Measurements from ENCODE around the gene CHN1.

CHN1 gene

GRCh38 chr2:175012516-175012915, 7.3 kb upstream of the CHN1 start:
- no peak for DNase-seq (ENCODE audit: low read depth, low spot score)
- H3K4me3 ChIP-seq (ENCODE audit: low read length) = no peak overlapping the region

GRCh38 chr2:175011505-175011904, 6.3 kb upstream of the CHN1 start:
- H3K4me3 ChIP-seq (ENCODE audit: low read length) = no peak overlapping the region
- no peak for DNase-seq (ENCODE audit: low read depth, low spot score)

- DNase-seq (ENCODE audit: low read depth, low spot score) = no peak
- no peak overlapping the region for H3K4me3 ChIP-seq (ENCODE audit: low read length)
Measured at GRCh38 chr2:175010848-175011254, 5.7 kb upstream of the CHN1 start.

- no peak overlapping the region for H3K4me3 ChIP-seq (ENCODE audit: low read length)
- no peak for DNase-seq (ENCODE audit: low read depth, low spot score)
Measured at GRCh38 chr2:175009917-175010621, 4.9 kb upstream of the CHN1 start.

- no peak for DNase-seq (ENCODE audit: low read depth, low spot score)
- H3K4me3 ChIP-seq (ENCODE audit: low read length) = no peak overlapping the region
Measured at GRCh38 chr2:175008801-175009495, 3.8 kb upstream of the CHN1 start.

- no peak for DNase-seq (ENCODE audit: low read depth, low spot score)
- H3K4me3 ChIP-seq (ENCODE audit: low read length) = no peak overlapping the region
Measured at GRCh38 chr2:175008009-175008408, 2.8 kb upstream of the CHN1 start.

- H3K4me3 ChIP-seq (ENCODE audit: low read length) = no peak overlapping the region
- DNase-seq (ENCODE audit: low read depth, low spot score) = no peak
Measured at GRCh38 chr2:175007510-175007909, 2.3 kb upstream of the CHN1 start.

- DNase-seq (ENCODE audit: low read depth, low spot score) = no peak
- no peak overlapping the region for H3K4me3 ChIP-seq (ENCODE audit: low read length)
Measured at GRCh38 chr2:175006281-175006680, 1.1 kb upstream of the CHN1 start.

- peak overlapping the region; percentile 61 for H3K4me3 ChIP-seq (ENCODE audit: low read length)
- no peak for DNase-seq (ENCODE audit: low read depth, low spot score)
Measured at GRCh38 chr2:175005733-175006264, 618 bp upstream of the CHN1 start.

- no peak for DNase-seq (ENCODE audit: low read depth, low spot score)
- peak overlapping the region; percentile 61 for H3K4me3 ChIP-seq (ENCODE audit: low read length)
Measured at GRCh38 chr2:175004730-175004979, 526 bp downstream of the CHN1 start.

- peak overlapping the region; percentile 61 for H3K4me3 ChIP-seq (ENCODE audit: low read length)
- DNase-seq (ENCODE audit: low read depth, low spot score) = no peak
Measured at GRCh38 chr2:175003875-175004729, 1.1 kb downstream of the CHN1 start.

GRCh38 chr2:175002547-175003274, 2.5 kb downstream of the CHN1 start:
- H3K4me3 ChIP-seq (ENCODE audit: low read length) = no peak overlapping the region
- DNase-seq (ENCODE audit: low read depth, low spot score) = no peak

GRCh38 chr2:175001566-175001965, 3.6 kb downstream of the CHN1 start:
- DNase-seq (ENCODE audit: low read depth, low spot score) = no peak

GRCh38 chr2:174997110-174997509, 8.1 kb downstream of the CHN1 start:
- no peak overlapping the region for H3K4me3 ChIP-seq (ENCODE audit: low read length)
- DNase-seq (ENCODE audit: low read depth, low spot score) = no peak

More at GRCh38 chr2:175001566-175001965, 3.6 kb downstream of the CHN1 start:
- no peak overlapping the region for H3K4me3 ChIP-seq (ENCODE audit: low read length)

- no peak overlapping the region for H3K4me3 ChIP-seq (ENCODE audit: low read length)
- DNase-seq (ENCODE audit: low read depth, low spot score) = no peak
Measured at GRCh38 chr2:174996622-174997021, 8.6 kb downstream of the CHN1 start.

- DNase-seq (ENCODE audit: low read depth, low spot score) = no peak
- no peak overlapping the region for H3K4me3 ChIP-seq (ENCODE audit: low read length)
Measured at GRCh38 chr2:174994381-174994780, 10.8 kb downstream of the CHN1 start.

GRCh38 chr2:174992886-174993285, 12.3 kb downstream of the CHN1 start:
- H3K4me3 ChIP-seq (ENCODE audit: low read length) = no peak overlapping the region
- no peak for DNase-seq (ENCODE audit: low read depth, low spot score)

- DNase-seq (ENCODE audit: low read depth, low spot score) = no peak
Measured at GRCh38 chr2:174985614-174986013, 19.6 kb downstream of the CHN1 start.

GRCh38 chr2:174984561-174984960, 20.6 kb downstream of the CHN1 start:
- no peak overlapping the region for H3K4me3 ChIP-seq (ENCODE audit: low read length)
- no peak for DNase-seq (ENCODE audit: low read depth, low spot score)

More at GRCh38 chr2:174985614-174986013, 19.6 kb downstream of the CHN1 start:
- H3K4me3 ChIP-seq (ENCODE audit: low read length) = no peak overlapping the region
